Measurements from ENCODE around the gene CTRB1. TPM values are rescaled to one million over a fixed set of nuclear protein-coding genes. Genes with fewer than 3 reads are reported as not detected.

Gene CTRB1
- total RNA-seq, 6 experiments from 2014 or later: not detected

- H3K27me3 Mint-ChIP-seq (ENCODE audit: insufficient read depth): peaks cover 3% of the 10 kb centered on the region; the same call in 1 of the 2 replicates
- H3K36me3 Mint-ChIP-seq (ENCODE audit: low read depth): peaks cover 7% of the 10 kb centered on the region
- H3K4me1 Mint-ChIP-seq (ENCODE audit: low read depth): peaks cover 73% of the 10 kb centered on the region
- no peak for DNase-seq
- no peaks in the 10 kb centered on the region for H3K9me3 Mint-ChIP-seq
- TF ChIP-seq, protein P1, sequence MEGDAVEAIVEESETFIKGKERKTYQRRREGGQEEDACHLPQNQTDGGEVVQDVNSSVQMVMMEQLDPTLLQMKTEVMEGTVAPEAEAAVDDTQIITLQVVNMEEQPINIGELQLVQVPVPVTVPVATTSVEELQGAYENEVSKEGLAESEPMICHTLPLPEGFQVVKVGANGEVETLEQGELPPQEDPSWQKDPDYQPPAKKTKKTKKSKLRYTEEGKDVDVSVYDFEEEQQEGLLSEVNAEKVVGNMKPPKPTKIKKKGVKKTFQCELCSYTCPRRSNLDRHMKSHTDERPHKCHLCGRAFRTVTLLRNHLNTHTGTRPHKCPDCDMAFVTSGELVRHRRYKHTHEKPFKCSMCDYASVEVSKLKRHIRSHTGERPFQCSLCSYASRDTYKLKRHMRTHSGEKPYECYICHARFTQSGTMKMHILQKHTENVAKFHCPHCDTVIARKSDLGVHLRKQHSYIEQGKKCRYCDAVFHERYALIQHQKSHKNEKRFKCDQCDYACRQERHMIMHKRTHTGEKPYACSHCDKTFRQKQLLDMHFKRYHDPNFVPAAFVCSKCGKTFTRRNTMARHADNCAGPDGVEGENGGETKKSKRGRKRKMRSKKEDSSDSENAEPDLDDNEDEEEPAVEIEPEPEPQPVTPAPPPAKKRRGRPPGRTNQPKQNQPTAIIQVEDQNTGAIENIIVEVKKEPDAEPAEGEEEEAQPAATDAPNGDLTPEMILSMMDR (IDR thresholded peaks at IDR 0.05): no peak
- peak overlapping the region; percentile 28; the same call in 1 of the 2 replicates for H3K4me3 Mint-ChIP-seq
- peak overlapping the region; percentile 80 for H3K27ac Mint-ChIP-seq
These were observed 39.4 kb downstream of the CTRB1 start for GRCh38 chr16:75257886-75258806.

DNA sequence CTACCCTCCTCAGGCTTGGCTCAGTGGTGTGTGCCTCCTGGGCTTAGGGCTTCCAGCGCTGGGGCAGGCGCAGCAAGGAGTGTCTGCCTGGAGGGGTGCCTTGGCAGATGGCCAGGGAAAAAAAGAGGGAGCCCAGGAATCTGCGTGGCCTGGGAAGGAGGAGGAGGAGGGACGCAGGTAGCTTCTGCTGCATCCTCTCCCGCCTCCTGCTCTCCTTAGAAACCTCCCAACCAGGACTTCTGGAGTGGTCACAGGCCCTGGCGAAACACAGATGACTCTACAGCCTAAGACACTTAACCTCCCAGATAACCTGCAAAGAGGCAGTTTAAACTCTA, 40.0 kb downstream of the CTRB1 start:
- Mint-ChIP-seq H3K4me1 (ENCODE audit: low read depth) (peaks cover 73% of the 10 kb centered on the region), H3K9me3 (no peaks in the 10 kb centered on the region), H3K36me3 (ENCODE audit: low read depth) (peaks cover 11% of the 10 kb centered on the region), H3K27me3 (ENCODE audit: insufficient read depth) (peaks cover 3% of the 10 kb centered on the region), H3K27ac (0 out of 2 replicates have a peak overlapping the region, but pooled peaks have one; percentile 5), H3K4me3 (no peak overlapping the region)
- TF ChIP-seq, protein P1 (IDR thresholded peaks at IDR 0.05): no peak
- no peak for DNase-seq

DNA sequence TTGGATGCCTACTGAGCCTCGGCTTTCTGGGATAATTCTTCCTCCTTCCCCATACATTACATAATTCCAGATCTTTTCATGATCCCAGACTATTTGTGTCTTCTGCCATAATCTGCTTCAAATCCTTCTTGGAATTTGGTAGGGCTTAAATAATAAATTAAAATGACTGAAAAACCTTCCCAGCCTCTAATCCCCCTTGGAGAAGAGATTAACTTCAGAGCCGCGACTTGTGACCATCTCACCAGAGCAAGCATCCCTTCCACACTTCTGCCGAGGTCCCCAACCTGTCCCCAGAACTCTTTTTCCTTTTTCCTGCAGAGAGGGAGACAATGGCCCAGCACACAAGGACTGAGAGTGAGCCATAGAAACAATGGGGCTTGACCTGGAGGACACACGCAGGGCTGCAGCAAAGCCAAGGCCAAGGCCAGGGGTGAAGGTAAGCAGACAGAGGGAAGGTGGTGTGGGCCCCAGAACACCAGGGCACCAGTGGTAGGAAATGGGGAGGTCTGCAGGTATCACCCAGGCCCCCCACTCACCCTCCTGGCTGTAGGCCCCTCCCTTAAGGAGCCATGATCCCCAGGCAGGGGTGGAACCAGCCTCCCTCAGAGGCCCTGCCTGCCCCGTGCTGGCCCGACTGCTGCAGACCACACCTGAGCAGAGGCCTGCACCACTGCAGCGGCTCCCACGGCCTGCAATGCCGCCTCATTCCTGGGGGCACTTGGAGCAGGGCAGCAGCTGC, 42.2 kb downstream of the CTRB1 start:
- TF ChIP-seq, protein P1 (IDR thresholded peaks at IDR 0.05): no peak
- peaks cover 22% of the 10 kb centered on the region for H3K36me3 Mint-ChIP-seq (ENCODE audit: low read depth)
- DNase-seq: no peak
- H3K27ac Mint-ChIP-seq: peak overlapping the region; percentile 33
- H3K27me3 Mint-ChIP-seq (ENCODE audit: insufficient read depth): no peaks in the 10 kb centered on the region; the same call in 1 of the 2 replicates
- H3K4me1 Mint-ChIP-seq (ENCODE audit: low read depth): peaks cover 67% of the 10 kb centered on the region
- H3K9me3 Mint-ChIP-seq: no peaks in the 10 kb centered on the region
- peak overlapping the region; percentile 24; the same call in 1 of the 2 replicates for H3K4me3 Mint-ChIP-seq

- Mint-ChIP-seq H3K36me3 (ENCODE audit: low read depth) (peaks cover 22% of the 10 kb centered on the region), H3K4me1 (ENCODE audit: low read depth) (peaks cover 71% of the 10 kb centered on the region), H3K4me3 (peak overlapping the region; percentile 10; the same call in 1 of the 2 replicates), H3K9me3 (no peaks in the 10 kb centered on the region), H3K27me3 (ENCODE audit: insufficient read depth) (no peaks in the 10 kb centered on the region; the same call in 1 of the 2 replicates), H3K27ac (peak overlapping the region; percentile 19)
- no peak for DNase-seq
- TF ChIP-seq, protein P1 (IDR thresholded peaks at IDR 0.05): no peak
These were observed 42.8 kb downstream of the CTRB1 start for GRCh38 chr16:75261590-75262078.

DNA sequence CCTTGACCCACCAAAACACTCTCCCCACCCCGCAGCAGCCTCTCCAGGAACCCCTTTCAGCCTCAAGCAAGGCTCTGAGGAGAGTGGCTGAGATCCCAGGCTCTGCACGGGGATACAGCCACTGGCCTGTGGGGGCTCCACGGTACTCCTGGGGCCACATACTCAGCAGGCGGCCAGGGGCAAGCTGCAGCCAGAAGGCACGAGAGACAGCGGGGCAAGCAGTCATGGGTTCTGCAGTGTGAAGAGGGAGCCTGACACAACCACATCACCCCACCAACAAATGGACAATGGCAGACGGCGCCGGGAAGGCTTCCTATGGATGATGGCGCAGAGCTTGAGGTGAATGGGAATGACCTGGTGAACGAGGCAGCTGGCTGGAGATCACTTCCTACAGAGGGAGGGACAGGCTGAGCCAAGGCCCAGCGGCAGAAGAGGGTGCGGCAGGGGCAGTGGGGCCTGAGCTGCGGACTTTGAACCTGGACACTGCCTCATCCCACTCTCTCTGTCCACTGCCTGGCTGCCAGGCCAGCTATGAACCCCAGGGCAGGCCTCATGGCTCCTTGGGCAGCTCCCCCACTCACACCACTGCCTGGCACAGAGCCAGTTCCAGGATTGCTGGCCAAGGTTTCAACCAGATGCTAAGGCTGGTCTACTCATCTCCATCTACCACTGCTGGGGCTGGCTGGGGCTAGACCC, 43.5 kb downstream of the CTRB1 start:
- DNase-seq: no peak

More for the DNA sequence above, 43.5 kb downstream of the CTRB1 start:
- Mint-ChIP-seq H3K36me3 (ENCODE audit: low read depth) (peaks cover 22% of the 10 kb centered on the region), H3K27ac (peak overlapping the region; percentile 80), H3K9me3 (no peaks in the 10 kb centered on the region), H3K4me3 (peak overlapping the region; percentile 88; the same call in 1 of the 2 replicates), H3K4me1 (ENCODE audit: low read depth) (peaks cover 66% of the 10 kb centered on the region), H3K27me3 (ENCODE audit: insufficient read depth) (no peaks in the 10 kb centered on the region; the same call in 1 of the 2 replicates)
- TF ChIP-seq, protein P1 (IDR thresholded peaks at IDR 0.05): no peak

Data from HFFc6 (cell line).